ENCODE data around the gene PTF1A. TPM values are rescaled to one million over a fixed set of nuclear protein-coding genes. Genes with fewer than 3 reads are reported as not detected.
A peak's percentile ranks its signal among the peaks of the same experiment; 100 is the strongest.

The PTF1A gene
- total RNA-seq, 1 donor from 2014 or later, result not detected

DNA sequence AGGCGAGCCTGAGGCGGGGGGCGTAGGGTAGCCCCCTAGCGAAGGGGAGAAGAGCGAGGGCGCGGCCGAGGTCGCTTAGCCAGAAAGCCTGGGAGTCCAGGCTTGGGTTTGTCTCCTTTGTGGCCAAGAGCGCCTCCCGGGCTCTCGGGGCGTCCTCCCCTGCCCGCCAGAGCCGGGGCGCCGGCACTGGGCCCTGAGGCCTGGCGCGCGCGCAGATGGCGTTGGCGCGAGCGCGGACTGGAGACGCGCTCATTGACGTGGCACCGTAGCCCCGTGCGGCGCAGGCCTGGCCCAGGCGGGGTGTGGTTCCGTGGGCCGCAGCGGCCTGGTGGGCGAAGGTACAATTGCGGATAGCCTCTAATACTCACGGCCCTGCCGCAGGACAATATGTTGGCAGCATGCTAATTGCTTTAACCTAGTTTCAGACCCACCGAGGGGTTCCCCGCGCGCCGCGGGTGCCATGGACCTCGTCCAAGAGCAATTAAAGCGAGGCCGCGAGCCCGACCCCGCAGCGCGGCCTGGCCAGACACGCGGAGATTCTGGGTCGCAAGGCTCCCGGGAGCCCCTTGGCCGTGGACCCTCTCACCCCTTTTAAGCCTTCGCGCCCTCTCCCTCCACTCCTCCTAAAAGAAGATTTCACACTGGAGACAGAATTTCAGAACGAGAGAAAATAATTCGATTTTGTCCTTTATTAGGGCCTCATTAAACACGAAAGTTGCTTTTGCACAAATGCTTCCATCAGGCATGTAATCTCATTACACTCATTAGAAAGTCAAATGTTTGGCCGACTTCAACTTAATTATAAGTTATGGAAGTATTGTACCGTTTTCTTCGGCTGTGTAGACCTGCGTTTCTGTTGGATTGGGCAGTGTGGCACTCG is 3.1 kb downstream of the PTF1A start:
- Mint-ChIP-seq H3K9me3 (no peaks in the 10 kb centered on the region), H3K4me1 (peaks cover 24% of the 10 kb centered on the region), H3K36me3 (no peaks in the 10 kb centered on the region), H3K27ac (no peak overlapping the region), H3K27me3 (ENCODE audit: insufficient read depth, low read depth) (peaks cover 82% of the 10 kb centered on the region), H3K4me3 (peak overlapping the region; percentile 46)
- TF ChIP-seq EZH2 (IDR thresholded peaks at IDR 0.05) (peak; percentile 98), EZH2phosphoT487 (IDR thresholded peaks at IDR 0.05) (peak; percentile 79)
- TF ChIP-seq, protein P1, sequence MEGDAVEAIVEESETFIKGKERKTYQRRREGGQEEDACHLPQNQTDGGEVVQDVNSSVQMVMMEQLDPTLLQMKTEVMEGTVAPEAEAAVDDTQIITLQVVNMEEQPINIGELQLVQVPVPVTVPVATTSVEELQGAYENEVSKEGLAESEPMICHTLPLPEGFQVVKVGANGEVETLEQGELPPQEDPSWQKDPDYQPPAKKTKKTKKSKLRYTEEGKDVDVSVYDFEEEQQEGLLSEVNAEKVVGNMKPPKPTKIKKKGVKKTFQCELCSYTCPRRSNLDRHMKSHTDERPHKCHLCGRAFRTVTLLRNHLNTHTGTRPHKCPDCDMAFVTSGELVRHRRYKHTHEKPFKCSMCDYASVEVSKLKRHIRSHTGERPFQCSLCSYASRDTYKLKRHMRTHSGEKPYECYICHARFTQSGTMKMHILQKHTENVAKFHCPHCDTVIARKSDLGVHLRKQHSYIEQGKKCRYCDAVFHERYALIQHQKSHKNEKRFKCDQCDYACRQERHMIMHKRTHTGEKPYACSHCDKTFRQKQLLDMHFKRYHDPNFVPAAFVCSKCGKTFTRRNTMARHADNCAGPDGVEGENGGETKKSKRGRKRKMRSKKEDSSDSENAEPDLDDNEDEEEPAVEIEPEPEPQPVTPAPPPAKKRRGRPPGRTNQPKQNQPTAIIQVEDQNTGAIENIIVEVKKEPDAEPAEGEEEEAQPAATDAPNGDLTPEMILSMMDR (IDR thresholded peaks at IDR 0.05), result no peak
- Histone ChIP-seq H3K9ac (no peak overlapping the region), H2AFZ (replicated peaks) (no peak overlapping the region), H4K20me1 (ENCODE audit: low read depth) (peaks cover 97% of the 10 kb centered on the region), H3K4me1 (peaks cover 39% of the 10 kb centered on the region), H3K9me3 (ENCODE audit: low read depth) (no peaks in the 10 kb centered on the region), H3K27me3 (peaks cover 100% of the 10 kb centered on the region), H3K27ac (no peak overlapping the region), H3K36me3 (no peaks in the 10 kb centered on the region), H3K79me2 (ENCODE audit: low read depth) (no peaks in the 10 kb centered on the region), H3F3A (ENCODE audit: low read depth) (peaks cover 40% of the 10 kb centered on the region), H3K4me3 (peak overlapping the region; percentile 19), H3K4me2 (peak overlapping the region; percentile 74)
- peak; percentile 68 for DNase-seq (ENCODE audit: low spot score)

DNA sequence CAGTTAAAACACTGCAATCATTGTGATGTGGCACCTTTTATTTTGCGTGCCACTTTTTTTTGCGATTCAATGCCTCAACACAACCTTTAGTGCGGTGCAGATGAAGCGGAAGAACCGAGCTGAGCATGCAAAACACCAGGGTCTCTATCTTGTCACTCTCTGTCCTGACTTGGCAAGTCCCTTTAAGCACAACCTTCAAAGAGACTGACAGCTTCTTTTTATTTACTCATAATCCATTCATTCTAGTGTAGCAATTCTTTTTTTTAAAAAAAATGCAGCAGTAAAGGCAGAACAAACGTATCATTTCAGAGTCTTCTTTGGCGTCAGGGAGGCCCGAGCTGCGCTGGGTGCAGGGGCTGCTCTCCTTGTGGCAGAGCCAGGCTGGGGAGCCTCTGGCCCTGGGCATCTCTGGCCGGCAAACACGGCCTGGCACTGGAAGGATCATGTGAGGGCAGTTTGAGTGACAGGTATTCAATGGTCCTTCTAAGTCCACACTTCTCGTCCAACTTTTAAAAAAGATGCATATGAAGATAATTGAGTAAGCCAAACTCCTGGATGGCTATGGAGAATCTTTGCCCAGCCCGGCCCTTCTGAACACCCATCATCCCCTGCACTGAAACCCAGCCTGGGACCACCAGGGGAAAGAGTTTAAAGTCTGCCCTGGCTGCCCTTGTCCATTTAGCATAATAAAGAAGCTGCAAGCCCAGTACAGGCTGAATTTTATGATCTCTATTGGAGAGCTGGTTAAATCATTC is 3.9 kb downstream of the PTF1A start:
- Histone ChIP-seq H2AFZ (replicated peaks) (no peak overlapping the region), H3K4me2 (peak overlapping the region; percentile 74), H3K4me3 (no peak overlapping the region), H3K9ac (no peak overlapping the region), H3K36me3 (no peaks in the 10 kb centered on the region), H3K4me1 (peaks cover 37% of the 10 kb centered on the region), H3K27ac (no peak overlapping the region), H3K27me3 (peaks cover 100% of the 10 kb centered on the region), H3K79me2 (ENCODE audit: low read depth) (no peaks in the 10 kb centered on the region), H3K9me3 (ENCODE audit: low read depth) (no peaks in the 10 kb centered on the region), H3F3A (ENCODE audit: low read depth) (peaks cover 39% of the 10 kb centered on the region), H4K20me1 (ENCODE audit: low read depth) (peaks cover 97% of the 10 kb centered on the region)
- TF ChIP-seq EZH2 (IDR thresholded peaks at IDR 0.05), result no peak
- no peak for TF ChIP-seq EZH2phosphoT487 (IDR thresholded peaks at IDR 0.05)
- TF ChIP-seq, protein P1 (IDR thresholded peaks at IDR 0.05), result no peak
- Mint-ChIP-seq H3K27me3 (ENCODE audit: insufficient read depth, low read depth) (peaks cover 82% of the 10 kb centered on the region), H3K4me3 (peak overlapping the region; percentile 46), H3K9me3 (no peaks in the 10 kb centered on the region), H3K36me3 (no peaks in the 10 kb centered on the region), H3K27ac (no peak overlapping the region), H3K4me1 (peaks cover 18% of the 10 kb centered on the region)
- peak; percentile 52 for DNase-seq (ENCODE audit: low spot score)

DNA sequence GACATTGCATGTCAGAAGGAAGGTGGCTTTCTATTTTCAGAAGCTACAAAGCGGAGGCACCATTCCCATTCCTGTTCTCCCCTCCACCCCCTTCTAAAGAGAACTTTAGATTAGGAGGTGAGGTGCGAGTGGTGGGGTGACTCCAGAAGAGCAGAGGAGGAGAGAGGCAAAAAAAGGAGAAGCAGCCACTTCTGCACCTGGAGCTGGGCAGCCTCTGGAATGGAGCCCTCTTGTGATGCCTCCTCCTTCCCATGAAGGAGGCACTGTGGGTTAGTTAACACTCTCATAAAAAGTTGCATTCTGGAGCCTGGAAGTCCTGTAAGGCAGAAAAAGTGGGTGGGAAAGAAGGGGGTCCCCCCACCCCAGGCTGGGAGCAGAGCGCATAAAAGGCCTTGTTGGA is 4.8 kb downstream of the PTF1A start:
- Histone ChIP-seq H3K27ac (no peak overlapping the region), H4K20me1 (ENCODE audit: low read depth) (peaks cover 97% of the 10 kb centered on the region), H3K4me2 (no peak overlapping the region), H3K9ac (no peak overlapping the region), H3K4me1 (peaks cover 29% of the 10 kb centered on the region), H3K4me3 (no peak overlapping the region), H3K9me3 (ENCODE audit: low read depth) (no peaks in the 10 kb centered on the region), H3F3A (ENCODE audit: low read depth) (peaks cover 32% of the 10 kb centered on the region), H2AFZ (replicated peaks) (no peak overlapping the region), H3K79me2 (ENCODE audit: low read depth) (no peaks in the 10 kb centered on the region), H3K36me3 (no peaks in the 10 kb centered on the region), H3K27me3 (peaks cover 100% of the 10 kb centered on the region)
- Mint-ChIP-seq H3K36me3 (no peaks in the 10 kb centered on the region), H3K27ac (no peak overlapping the region), H3K9me3 (no peaks in the 10 kb centered on the region), H3K4me3 (no peak overlapping the region), H3K4me1 (peaks cover 18% of the 10 kb centered on the region), H3K27me3 (ENCODE audit: insufficient read depth, low read depth) (peaks cover 83% of the 10 kb centered on the region)
- TF ChIP-seq EZH2 (IDR thresholded peaks at IDR 0.05) (no peak), EZH2phosphoT487 (IDR thresholded peaks at IDR 0.05) (no peak)
- TF ChIP-seq, protein P1 (IDR thresholded peaks at IDR 0.05), result no peak
- no peak for DNase-seq (ENCODE audit: low spot score)
